Measurements from ENCODE around the gene ABCF3. TPM values are rescaled to one million over a fixed set of nuclear protein-coding genes. Genes with fewer than 3 reads are reported as not detected.

ABCF3 gene
- total RNA-seq, 1 experiment from 2014 or later, result 32.2 TPM

DNA sequence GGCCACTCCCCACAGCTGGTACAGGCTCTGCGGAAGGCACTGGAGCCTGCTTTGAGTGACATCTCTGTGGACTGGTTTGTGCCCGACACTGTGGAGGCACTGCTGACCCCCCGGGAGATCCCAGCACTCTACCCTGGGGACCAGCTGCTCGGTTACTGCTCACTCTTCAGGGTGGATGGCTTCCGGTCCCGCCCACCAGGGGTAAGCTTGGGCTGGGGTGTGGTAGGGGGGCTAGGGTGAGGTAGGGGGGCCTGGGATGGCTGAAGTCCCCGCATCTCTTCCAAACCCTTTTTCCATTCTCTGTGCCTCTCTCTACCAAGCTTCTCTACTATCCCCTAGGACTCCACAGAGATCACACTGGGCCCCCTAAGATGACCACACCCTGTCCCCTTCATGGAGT, 51.2 kb downstream of the ABCF3 start:
- in situ Hi-C loops (cut with HindIII; ENCODE audit: low pct_unique_long_range_greater_than_20kb, low sequenced_read_pairs), result no loop called here
- DNase-seq (ENCODE audit: low read depth, low spot score), result no peak

DNA sequence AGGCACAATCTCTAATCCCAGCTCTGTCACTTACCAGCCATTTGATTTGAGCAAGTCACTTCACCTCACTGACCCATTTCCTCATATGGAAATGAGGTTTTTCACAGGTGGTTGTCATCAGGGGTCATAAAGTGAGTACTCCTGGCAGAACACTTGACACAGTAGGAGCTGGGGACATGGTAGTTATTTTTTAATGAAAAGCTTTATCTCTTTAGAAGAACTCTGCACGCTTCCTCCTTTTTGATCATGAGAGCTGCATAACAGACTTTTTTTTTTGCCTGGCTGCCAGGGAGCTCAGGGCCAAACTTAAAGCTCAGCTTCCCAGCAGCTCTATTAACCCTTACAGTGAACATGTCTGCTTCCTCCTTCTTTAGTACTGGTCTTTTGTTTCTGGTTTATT, 51.8 kb downstream of the ABCF3 start:
- in situ Hi-C loops (cut with HindIII; ENCODE audit: low pct_unique_long_range_greater_than_20kb, low sequenced_read_pairs), result no loop called here
- DNase-seq (ENCODE audit: low read depth, low spot score), result no peak

DNA sequence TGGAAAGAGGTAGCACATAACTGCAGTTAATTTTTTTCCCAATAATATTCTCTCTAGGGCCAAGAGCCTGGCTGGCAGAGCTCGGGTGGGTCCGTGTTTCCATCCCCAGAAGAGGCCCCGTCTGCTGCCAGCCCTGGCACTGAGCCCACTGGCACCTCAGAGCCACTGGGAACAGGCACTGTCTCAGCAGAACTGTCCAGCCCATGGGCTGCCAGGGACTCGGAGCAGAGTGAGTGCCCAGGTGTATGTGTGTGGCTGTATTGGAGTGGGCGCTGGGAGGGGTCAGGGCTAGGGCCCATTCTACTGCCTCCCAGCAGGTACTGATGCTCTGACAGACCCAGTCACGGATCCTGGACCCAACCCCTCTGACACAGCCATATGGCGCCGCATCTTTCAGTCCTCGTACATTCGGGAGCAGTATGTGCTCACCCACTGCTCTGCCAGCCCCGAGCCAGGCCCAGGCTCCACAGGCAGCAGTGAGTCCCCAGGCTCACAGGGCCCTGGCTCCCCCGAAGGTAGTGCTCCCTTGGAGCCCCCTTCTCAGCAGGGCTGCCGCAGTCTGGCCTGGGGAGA, 52.3 kb downstream of the ABCF3 start:
- in situ Hi-C loops (cut with HindIII; ENCODE audit: low pct_unique_long_range_greater_than_20kb, low sequenced_read_pairs), result no loop called here
- no peak for DNase-seq (ENCODE audit: low read depth, low spot score)

DNA sequence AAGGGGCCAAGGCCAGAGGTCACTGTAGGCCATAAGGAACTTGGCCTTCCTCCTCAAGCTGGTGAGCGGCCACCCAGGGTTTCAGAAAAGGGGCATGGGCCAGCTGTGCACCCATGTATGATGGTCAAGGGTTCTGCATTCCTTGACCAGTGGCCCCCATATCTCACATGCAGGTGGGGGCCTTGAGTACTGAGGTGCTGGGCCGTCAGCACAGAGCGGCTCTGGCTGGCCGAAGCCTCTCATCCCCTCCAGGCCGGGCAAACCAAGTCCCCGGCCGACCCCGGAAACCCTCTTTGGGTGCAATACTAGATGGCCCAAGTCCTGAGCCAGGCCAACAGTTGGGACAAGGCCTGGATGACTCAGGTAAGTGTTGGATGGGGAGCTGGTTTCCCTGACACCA, 53.2 kb downstream of the ABCF3 start:
- DNase-seq (ENCODE audit: low read depth, low spot score), result no peak
- in situ Hi-C loops (cut with HindIII; ENCODE audit: low pct_unique_long_range_greater_than_20kb, low sequenced_read_pairs), result no loop called here

DNA sequence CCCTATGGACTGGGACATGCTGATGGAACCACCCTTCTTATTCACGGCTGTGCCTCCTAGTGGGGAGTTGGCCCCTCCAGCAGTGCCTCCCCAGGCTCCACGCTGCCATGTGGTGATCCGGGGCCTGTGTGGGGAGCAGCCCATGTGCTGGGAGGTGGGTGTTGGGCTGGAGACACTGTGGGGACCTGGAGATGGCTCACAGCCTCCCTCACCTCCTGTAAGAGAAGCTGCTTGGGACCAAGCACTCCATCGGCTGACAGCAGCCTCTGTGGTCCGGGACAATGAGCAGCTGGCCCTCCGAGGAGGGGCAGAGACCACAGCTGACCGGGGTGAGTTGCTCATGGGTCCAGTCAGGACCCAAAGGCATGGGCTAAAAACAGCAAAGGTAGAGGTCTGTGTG, 53.7 kb downstream of the ABCF3 start:
- DNase-seq (ENCODE audit: low read depth, low spot score), result no peak
- in situ Hi-C loops (cut with HindIII; ENCODE audit: low pct_unique_long_range_greater_than_20kb, low sequenced_read_pairs), result no loop called here

DNA sequence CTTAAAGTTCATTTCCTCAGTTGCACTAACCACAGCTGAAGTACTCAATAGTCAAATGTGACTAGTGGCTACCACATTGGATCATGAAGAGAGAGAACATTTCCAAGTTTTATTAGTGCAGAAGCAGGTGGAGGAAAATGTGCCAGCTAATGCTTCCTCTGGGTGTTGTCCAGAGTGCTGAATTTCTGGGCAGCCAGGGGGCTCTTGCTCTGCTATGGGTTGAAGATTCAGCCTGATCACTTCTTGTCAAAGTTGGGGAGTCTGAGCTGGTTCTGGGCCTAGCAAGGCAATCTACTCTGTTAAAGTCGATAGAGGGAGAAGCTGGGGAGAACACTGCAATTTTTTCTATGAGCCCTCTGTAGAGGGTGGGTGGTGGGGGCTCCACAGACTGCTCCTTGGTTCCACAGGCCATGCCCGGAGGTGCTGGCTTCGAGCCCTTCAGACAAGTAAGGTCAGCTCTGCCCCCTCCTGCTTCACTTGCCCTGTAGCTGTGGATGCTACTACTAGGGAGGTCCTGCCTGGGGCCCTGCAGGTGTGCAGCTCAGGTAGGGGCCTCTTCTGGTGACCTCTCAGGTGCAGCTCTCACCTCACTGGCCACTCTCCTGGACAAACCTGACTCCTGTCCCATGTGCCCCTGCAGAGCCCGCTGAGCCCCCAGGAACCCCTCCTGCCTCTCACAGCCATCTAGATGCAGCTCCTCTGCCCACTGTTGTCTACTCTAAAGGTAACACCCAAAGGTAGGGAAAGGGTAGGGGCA, 54.6 kb downstream of the ABCF3 start:
- peak; percentile 34 for DNase-seq (ENCODE audit: low read depth, low spot score)
- in situ Hi-C loops (cut with HindIII; ENCODE audit: low pct_unique_long_range_greater_than_20kb, low sequenced_read_pairs), result no loop called here

DNA sequence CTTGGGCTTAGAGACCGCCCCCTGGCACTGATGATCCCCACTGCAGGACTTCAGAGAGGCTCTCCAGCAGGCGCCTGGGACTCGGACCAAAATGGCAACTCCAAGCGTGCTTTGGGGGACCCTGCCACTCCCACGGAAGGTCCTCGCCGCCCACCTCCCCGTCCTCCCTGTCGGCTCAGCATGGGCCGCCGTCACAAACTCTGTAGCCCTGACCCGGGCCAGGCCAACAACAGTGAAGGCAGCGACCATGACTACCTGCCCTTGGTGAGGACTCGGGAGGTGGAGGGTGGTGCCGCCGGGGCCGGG, 55.1 kb downstream of the ABCF3 start:
- in situ Hi-C loops (cut with HindIII; ENCODE audit: low pct_unique_long_range_greater_than_20kb, low sequenced_read_pairs), result no loop called here
- DNase-seq (ENCODE audit: low read depth, low spot score), result no peak

DNA sequence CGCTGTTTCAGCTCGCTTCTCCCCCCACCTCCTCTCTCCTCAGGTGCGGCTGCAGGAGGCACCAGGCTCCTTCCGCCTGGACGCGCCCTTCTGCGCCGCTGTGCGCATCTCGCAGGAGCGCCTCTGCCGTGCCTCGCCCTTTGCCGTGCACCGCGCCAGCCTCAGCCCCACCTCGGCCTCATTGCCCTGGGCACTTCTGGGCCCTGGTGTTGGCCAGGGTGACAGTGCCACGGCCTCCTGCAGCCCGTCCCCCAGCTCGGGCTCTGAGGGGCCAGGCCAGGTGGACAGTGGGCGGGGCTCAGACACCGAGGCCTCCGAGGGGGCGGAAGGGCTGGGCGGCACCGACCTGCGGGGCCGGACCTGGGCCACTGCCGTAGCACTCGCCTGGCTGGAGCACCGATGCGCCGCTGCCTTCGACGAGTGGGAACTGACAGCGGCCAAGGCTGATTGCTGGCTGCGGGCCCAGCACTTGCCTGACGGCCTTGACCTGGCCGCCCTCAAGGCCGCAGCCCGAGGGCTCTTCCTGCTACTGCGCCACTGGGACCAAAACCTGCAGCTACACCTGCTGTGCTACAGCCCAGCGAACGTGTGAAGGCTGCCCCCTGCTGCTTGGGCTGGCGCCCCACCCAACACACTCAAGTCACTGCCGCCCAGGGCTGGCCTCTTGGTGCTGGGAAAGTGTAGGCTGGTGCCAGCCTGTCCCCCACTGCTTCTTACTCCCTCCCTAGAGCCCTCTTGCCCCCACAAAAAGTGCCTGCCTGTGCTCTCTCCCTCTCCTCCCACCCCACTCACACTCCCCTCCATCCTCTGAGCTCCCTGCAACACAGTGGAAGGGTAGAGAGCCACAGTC, 55.7 kb downstream of the ABCF3 start:
- peak; percentile 46 for DNase-seq (ENCODE audit: low read depth, low spot score)
- in situ Hi-C loops (cut with HindIII; ENCODE audit: low pct_unique_long_range_greater_than_20kb, low sequenced_read_pairs), result no loop called here

DNA sequence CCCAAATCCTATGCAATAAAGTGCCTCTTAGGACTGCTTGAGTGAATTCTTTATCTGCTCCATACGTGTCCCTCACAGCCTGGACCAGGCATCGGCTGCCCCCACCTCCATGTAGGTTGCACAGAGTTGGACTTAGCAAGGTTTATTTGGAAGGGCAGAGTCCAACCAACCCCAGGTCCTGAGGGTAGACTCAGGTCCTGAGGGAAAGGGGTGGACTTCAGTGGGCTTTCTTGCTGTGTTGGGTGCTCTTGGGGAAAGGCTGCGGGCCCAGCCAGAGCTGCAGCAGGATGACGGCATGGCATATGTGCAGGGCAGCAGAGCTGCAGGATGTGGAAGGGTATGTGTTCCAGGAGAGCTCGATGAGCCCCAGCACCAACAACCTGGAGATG, 56.3 kb downstream of the ABCF3 start:
- in situ Hi-C loops (cut with HindIII; ENCODE audit: low pct_unique_long_range_greater_than_20kb, low sequenced_read_pairs), result no loop called here
- DNase-seq (ENCODE audit: low read depth, low spot score), result no peak

Small RNA genes within 50 kb of the gene (small RNA-seq; reads per million reads assigned to genes)
- gene MIR1224, result 0 reads per million in 2 experiments

Other genes with a start within 250 kb of the ABCF3 start
- 9.7 and 12.3 TPM in 2 replicates for gene ABCC5, start 168.3 kb upstream of the ABCF3 start, total RNA-seq (2014; rRNA removed; shearing (Covaris generic))
- gene HTR3D, start 154.5 kb upstream of the ABCF3 start, total RNA-seq (2014; rRNA removed; shearing (Covaris generic)), result not detected in 2 replicates
- not detected in 2 replicates for gene HTR3C, start 133.2 kb upstream of the ABCF3 start, total RNA-seq (2014; rRNA removed; shearing (Covaris generic))
- not detected in 2 replicates for gene HTR3E, start 89.1 kb upstream of the ABCF3 start, total RNA-seq (2014; rRNA removed; shearing (Covaris generic))
- gene EIF2B5, start 50.8 kb upstream of the ABCF3 start, total RNA-seq (2014; rRNA removed; shearing (Covaris generic)), result 62.6 and 66.4 TPM in 2 replicates
- 29.1 and 32.0 TPM in 2 replicates for gene DVL3, start 30.8 kb upstream of the ABCF3 start, total RNA-seq (2014; rRNA removed; shearing (Covaris generic))
- 353 and 355 TPM in 2 replicates for gene AP2M1, start 11.3 kb upstream of the ABCF3 start, total RNA-seq (2014; rRNA removed; shearing (Covaris generic))
- not detected in 2 replicates for gene VWA5B2, start 43.4 kb downstream of the ABCF3 start, total RNA-seq (2014; rRNA removed; shearing (Covaris generic))
- gene ALG3, start 62.8 kb downstream of the ABCF3 start, total RNA-seq (2014; rRNA removed; shearing (Covaris generic)), result 96.6 and 100 TPM in 2 replicates
- gene EEF1AKMT4, start 63.5 kb downstream of the ABCF3 start, total RNA-seq (2014; rRNA removed; shearing (Covaris generic)), result 16.0 and 16.5 TPM in 2 replicates
- gene CAMK2N2, start 75.4 kb downstream of the ABCF3 start, total RNA-seq (2014; rRNA removed; shearing (Covaris generic)), result 0.35 and 0.77 TPM in 2 replicates
- gene ECE2, start 89.8 kb downstream of the ABCF3 start, total RNA-seq (2014; rRNA removed; shearing (Covaris generic)), result not detected in 2 replicates
- 423 and 430 TPM in 2 replicates for gene PSMD2, start 113.0 kb downstream of the ABCF3 start, total RNA-seq (2014; rRNA removed; shearing (Covaris generic))
- gene EIF4G1, start 128.4 kb downstream of the ABCF3 start, total RNA-seq (2014; rRNA removed; shearing (Covaris generic)), result 211 and 237 TPM in 2 replicates
- 17.7 and 19.5 TPM in 2 replicates for gene FAM131A, start 151.4 kb downstream of the ABCF3 start, total RNA-seq (2014; rRNA removed; shearing (Covaris generic))
- gene CLCN2, start 175.4 kb downstream of the ABCF3 start, total RNA-seq (2014; rRNA removed; shearing (Covaris generic)), result 5.7 and 5.9 TPM in 2 replicates
- gene POLR2H, start 175.5 kb downstream of the ABCF3 start, total RNA-seq (2014; rRNA removed; shearing (Covaris generic)), result 131 and 144 TPM in 2 replicates
- gene THPO, start 192.0 kb downstream of the ABCF3 start, total RNA-seq (2014; rRNA removed; shearing (Covaris generic)), result 1.1 TPM in 1 of 2 replicates, not detected in the other
- 2.8 and 2.9 TPM in 2 replicates for gene CHRD, start 193.9 kb downstream of the ABCF3 start, total RNA-seq (2014; rRNA removed; shearing (Covaris generic))